SHP77 treated with DMSO at 0.1 percent for 48 hours (cell line): Measurements from ENCODE around the gene TMEM271.
"Not testable (repeated sequence)": the region's sequence is repeated elsewhere in the genome, so short reads cannot be mapped to it uniquely, and the experiment has no call there.

Experiments used
- DNase-seq: peaks from one replicate; lab custom pipeline; 2025; lab: John Stamatoyannopoulos, UW

TMEM271 gene

DNA sequence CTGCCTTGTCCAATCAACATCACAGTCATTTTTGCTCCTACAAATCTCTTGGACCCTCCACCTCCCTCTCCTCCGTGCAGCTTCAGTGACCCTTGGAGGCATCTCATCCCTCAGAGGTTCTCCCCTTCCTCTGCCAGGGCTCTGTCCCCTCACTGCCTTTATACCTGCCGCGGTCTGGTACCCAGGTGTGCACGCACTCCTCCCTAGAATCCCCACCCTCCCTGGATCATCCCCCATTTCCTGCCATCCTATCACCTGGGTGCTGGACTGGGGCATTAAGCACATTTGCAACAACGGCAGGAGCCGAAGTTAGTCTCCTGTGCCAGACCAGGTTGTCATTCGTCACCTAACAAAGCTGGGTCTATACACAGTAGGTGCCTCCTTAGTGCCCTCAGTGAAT is 10.1 kb downstream of the TMEM271 start:
- DNase-seq: no peak

DNA sequence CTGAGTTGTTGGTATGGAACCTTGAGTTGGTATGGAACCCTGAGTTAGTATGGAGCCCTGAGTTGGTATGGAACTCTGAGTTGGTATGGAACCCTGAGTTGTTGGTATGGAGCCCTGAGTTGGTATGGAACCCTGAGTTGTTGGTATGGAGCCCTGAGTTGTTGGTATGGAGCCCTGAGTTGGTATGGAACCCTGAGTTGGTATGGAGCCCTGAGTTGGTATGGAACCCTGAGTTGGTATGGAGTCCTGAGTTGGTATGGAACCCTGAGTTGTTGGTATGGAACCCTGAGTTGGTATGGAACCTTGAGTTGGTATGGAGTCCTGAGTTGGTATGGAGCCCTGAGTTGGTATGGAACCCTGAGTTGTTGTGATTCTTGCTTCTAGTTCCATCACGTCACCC is 10.5 kb downstream of the TMEM271 start:
- DNase-seq: not testable (repeated sequence)

DNA sequence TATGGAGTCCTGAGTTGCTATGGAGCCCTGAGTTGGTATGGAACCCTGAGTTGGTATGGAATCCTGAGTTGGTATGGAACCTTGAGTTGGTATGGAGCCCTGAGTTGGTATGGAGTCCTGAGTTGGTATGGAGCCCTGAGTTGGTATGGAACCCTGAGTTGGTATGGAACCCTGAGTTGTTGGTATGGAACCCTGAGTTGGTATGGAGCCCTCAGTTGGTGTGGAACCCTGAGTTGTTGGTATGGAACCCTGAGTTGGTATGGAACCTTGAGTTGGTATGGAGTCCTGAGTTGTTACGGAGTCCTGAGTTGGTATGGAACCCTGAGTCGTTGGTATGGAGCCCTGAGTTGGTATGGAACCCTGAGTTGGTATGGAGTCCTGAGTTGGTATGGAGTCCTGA is 13.6 kb downstream of the TMEM271 start:
- not testable (repeated sequence) for DNase-seq

DNA sequence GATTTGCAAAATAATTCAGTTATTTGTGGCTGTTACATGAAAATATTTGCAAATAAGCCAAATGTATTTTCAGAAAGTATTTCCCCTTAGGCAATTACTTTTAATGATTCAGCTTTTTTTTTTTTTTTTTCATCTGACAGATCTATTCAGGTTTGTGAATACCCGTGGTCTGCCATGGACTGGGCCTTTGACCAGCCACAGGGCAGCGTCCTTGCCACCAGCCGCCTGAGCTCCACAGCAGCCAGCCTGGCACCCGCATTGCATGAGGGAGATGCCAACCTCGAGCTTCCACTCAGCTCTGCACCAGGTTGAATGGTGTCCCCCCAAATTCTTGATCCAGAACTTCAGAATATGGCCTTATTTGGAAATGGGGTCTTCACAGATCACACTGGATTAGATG is 14.7 kb downstream of the TMEM271 start:
- DNase-seq: no peak

DNA sequence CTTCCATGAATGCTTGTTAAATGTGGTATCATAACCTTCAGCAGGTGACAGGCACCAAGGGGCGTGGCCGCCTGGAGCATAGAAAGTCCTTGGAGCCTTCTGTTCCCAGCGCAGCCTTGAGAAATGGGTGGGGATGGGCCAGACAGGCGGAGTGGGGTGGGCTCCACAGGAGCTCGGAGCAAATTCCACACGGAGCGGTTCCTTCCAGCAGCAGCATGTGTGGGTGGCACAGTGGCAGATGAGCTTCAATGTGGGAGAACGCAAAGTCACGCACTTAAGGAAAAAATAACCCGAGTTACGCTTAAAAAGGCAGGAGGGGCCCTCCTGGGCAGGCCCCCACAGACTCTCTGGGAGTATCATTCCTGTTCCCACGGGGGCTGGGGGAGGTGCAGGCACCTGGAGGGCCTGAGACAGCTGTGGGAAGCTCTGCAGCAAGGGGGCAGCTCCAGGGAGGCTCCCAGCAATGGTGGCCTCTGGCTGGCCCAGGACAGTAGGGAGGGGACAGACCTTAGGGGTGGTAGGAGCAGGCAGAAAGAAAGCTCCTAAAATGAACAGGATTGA is 15.3 kb downstream of the TMEM271 start:
- no peak for DNase-seq

DNA sequence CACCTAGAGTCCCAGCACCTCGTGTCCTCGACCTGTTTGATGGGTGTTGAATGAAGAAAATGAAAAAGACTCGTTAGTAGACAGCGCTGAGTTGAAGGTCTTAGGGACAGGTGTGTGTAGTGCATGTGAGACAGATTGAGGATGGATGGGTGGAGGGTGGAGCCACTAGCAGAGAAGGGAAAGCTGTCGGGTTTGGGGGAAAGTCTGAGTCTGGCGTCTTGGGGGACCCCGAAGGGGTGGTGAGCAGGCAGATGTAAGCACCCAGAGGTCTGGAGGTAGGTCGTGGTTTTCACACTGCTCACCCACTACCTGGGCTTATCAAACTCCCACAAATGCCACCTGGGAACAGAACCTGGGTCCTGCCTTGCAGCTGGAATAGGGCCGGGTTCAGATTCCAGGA is 16.0 kb downstream of the TMEM271 start:
- no peak for DNase-seq

DNA sequence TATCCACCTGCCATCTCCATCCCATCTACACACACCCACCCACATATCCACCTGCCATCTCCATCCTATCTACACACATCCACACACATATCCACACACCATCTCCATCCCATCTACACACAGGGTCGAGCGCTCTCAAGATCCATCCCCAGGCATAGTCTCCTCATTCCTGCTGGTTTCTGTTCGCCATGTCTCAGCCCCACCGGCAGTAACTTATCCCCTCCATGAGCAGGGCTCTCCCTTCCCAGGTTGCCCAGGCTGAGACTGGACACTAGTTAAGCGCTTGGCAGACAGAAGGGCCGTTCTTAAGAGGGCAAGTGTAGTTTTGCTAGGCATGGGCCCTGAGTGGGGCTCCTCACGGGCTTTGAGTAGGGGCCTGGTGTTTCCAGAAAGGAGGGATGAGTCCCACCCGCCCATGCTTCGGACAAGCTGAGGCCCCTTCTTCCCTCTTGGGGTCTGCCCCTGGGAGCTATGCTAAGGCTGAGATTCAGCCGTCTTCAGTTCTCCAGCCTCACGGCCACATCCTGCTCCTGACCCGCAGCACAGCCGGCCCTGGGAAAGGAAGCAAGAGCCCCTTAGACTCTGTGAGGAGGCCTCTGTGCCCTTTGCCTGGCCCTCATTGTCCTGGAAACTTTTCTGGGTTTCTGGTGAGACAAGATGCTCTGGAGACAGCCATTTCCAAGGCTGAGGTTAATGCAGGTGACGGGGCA is 20.4 kb downstream of the TMEM271 start:
- no peak for DNase-seq

DNA sequence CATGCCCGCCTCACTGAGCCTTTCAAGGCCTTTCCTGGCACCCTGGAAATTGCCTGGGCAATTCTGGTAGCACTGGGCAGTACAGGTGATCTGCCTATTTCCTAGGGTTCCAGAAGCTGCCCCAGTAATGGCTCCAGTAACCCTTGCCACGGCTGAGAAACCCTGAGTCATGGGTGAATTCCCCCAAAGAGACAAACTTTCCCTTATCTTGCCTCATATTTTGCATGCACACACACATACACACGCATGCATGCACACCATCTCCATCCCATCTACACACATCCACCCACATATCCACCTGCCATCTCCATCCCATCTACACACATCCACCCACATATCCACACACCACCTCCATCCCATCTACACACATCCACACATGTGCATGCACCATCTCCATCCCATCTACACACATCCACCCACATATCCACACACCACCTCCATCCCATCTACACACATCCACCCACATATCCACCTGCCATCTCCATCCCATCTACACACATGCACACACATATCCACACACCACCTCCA is 21.2 kb downstream of the TMEM271 start:
- DNase-seq: not testable (repeated sequence)

DNA sequence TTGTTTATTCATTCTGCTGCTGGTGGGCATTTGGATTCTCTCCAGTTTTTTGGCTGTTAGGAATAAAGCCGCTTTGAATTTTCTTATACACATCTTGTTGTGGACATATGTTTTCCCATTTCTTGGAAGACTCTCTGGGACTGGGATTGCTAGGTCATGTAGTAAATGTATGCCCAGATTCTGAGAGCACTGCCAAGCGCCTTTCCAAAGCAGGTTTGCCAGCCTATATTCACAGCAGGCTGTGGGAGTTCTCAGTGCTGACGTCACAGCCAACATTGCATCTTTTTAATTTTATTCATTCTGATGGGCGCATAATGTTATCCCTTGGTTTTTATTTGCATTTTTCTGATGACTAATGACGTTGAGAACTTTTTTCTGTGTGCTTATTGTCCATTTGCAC is 24.1 kb downstream of the TMEM271 start:
- DNase-seq: no peak

DNA sequence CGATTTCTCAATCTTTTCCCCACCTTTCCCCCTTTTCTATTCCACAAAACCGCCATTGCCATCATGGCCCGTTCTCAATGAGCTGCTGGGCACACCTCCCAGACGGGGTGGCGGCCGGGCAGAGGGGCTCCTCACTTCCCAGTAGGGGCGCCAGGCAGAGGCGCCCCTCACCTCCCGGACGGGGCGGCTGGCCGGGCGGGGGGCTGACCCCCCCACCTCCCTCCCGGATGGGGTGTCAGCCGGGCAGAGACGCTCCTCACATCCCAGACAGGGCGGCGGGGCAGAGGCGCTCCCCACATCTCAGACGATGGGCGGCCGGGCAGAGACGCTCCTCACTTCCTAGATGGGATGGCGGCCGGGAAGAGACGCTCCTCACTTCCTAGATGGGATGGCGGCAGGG is 25.8 kb downstream of the TMEM271 start:
- not testable (repeated sequence) for DNase-seq

DNA sequence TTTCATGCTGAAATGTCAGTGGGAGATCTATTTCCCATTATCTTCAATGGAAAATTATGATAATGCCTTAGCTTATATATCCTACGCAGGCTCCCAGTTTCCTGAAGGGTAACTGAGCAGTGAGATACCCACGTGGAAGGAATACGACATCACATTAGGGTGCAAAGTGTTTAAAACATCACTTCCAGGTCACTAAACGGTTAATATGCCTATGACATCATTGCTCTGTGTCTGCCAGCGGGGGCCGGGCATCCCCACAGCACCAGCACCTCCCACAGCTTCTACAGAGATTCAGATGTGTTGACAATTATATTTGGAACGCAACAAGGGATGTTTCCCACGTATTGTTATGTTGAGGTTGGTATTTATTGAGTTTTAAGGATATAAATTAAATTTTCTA is 27.1 kb downstream of the TMEM271 start:
- no peak for DNase-seq

DNA sequence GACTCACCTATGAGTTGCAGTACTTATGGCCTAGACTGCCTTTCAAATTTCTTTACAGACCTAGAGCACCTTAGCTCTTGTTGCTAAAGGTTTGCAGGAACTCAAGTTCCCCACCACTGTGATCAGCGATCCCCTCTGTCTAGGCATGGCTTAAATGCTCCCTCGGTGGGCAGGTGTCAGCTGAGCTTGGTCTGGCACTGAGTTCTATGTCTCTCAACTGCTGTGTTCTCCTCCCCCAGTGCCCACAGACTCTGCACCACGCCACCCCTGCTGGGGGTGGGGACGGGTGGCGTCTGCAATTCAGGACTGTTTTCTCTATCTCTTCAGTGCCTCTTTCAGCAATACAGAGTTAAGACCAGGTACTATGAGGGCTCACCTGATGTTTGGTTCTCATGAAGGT is 30.5 kb downstream of the TMEM271 start:
- DNase-seq: no peak

DNA sequence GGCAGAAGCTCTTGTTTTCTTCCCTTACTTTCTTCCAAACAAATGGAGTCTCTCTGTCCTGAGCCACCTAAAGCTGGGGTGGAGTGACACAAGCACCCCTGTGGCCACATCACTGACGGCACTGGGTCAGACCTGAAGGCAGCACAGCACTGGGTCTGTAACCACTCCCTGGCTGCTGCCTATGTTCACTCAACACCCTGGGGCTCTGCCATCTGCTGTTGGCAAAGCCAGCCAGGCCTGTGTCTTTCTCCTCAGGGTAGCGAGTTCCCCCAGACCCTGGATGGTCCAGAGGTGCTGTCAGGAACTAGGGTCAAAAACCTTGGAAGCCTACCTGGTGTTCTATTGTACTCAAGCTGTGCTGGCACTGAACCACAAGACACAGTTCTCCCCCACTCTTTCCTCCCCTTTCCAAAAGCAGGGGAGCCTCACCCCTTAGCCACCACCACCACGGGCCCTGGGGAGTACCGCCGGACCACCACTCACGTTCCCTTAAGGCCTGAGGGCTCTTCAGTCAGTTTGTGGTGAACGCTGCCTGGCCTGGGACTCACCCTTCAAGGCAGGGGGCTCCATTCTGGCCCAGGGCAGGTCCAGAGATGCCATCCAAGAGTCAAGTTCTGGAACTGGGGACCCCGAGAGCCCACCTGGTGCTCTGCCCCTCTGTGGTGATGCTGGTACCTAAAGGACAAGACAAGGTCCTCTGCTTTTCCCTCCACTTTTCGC is 31.5 kb downstream of the TMEM271 start:
- DNase-seq: no peak

DNA sequence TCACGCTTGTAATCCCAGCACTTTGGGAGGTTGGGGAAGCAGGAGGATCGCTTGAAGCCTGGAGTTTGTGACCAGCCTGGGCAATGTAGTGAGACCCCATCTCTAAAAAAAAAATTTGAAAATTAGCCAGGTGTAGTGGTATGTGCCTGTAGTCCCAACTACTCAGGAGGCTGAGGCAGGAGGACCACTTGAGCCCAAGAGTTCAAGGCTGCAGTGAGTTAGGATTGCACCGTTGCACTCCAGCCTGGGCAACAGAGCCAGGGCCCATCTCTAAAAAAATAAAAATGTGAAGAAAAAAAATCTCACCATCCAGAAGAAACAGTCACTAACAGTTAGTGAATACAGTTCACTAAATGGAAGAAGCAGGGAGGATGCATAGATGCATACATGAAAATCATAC is 34.8 kb downstream of the TMEM271 start:
- DNase-seq: no peak

DNA sequence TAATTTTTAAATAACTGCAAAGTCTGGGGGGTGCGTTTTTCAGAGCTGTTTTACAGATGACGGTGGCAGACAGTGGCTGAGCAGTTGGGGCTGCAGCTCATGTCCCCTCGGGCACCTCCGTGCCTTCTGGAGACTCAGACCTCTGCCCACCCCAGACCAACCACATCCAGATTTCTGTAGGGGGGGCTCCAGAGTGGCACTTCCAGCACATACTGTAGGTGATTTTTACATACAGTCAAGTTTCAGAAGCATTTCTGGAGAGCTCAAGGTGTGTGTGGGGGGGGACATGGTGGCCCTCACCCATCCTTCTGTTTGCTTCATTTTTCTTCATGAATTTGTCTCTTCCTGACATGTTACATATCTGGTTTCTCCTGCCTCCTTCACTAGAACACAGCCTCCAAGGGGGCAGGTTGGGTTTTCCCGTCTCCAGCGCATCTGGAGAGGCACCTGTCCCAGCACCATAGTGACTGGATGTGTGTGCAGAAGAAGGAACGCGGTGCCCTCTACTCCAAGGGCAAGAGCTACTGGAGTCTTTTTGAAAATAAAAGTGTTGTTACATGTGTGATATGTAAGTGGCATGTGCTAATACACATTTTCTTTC is 37.5 kb downstream of the TMEM271 start:
- DNase-seq: no peak

DNA sequence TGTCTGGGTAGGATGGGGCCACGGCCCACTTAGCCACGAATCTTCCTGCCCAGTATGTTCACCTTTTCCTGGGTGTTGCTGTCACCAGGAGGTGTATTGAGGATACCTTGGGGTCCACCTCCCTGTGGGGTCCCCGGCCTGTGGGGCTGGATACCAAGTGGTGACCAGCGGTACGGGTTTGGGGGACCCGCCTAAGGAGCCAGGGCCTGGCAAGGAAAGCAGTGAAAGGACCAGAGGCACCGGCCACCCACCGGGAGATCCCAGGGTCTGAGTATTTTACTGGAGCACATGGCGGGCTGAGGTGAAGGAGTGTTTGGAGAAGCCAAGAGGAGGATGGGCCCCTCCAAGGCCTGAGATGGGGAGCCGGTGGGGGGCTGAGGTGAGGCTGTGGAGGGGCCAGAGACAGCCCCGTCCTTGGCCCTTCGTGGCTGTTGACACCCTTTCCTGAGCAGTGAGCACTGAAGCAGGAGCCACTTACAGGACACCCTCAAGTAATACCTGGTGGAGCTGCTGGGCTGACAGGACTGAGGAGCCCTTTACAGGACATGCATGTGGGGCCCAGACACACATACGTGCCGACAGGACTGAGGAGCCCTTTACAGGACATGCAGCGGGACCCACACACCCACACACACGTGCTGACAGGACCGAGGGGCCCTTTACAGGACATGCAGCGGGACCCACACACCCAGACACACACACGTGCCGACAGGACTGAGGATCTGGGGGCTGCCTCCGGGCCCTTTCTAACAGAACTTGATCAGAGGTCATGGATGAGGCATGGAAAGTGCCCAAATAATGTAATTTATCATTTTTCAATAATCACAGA is 38.4 kb downstream of the TMEM271 start:
- DNase-seq: no peak

DNA sequence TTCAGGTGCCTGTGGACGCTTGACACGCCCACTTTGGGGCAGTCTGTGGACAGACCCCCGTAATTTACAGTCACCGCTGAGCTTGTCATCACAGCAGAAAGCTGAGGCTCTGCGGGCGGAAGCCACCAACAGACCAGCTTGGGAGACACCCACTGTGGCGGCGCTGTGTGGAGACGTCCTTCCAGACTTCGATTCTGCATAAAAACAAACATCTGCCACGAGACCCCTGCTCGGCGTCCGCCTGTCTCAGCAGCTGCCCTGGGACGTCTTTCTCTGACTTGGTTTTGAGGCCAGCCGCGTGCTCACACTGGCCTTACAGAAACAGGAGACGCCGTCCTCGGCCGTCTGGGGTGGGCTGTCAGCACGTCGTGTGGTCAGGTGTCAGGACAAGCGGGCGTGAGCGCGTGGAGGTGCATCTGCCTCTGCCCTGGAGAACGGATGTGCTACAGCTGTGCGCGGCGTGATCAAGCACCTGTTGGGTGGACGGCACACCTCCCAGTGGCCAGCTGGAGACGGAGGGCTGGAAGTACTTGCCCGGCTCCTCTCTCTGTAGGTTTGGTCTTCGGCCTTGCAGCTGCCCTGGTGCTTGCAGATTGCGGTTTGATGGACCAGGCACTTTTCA is 39.6 kb downstream of the TMEM271 start:
- no peak for DNase-seq

DNA sequence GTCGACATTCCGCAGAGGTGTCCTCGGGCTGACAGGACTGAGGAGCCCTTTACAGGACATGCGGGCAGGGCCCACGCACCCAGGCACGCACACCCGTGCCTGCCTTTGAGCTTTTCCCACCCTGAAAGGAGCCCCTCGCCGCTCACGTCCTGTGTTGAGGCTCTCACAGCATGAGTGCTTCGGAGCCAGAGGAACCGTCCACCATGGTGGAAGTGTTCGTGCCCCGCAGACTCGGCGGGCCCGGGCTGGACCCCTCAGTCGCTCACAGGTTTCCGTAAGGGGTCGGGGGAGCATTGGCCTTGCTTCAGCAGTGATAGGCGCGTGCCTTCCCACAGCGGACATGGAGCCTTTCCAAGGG is 40.2 kb downstream of the TMEM271 start:
- no peak for DNase-seq

DNA sequence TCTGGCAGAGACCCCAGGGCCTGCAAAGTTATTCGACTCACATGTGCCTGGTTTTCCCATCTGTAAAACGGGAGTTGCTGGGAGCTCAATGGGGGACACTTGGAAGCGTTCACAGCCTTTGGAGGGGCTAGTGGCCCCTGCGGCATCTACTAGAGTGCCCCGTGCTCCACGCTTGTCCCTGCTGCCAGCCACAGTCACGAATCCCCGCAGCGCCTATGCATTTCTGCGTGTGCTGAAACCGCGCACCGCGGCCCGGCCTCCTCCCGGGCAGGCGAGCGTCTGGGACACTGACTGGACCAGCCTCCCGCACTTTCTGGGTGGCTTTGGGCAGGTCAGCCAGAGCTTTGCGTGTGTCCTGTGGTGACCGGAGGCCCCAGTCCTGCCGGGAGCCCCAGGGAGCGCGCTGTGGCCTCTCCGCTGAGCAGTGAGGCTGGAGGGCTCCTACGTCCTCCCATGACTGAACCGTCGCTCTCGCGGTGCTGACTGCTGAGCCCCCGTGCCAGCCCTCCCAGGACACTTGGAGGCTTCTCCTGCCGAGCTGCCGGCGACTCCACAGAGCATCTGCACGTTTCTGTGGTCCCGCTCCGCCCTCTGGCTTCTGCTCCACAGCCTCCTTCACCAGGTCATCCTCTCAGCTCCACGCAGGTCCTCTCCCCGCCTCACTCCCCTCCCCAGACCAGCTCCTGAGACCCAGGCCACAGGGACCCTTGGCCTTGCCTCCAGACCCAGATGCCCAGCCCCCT is 40.7 kb downstream of the TMEM271 start:
- no peak for DNase-seq

DNA sequence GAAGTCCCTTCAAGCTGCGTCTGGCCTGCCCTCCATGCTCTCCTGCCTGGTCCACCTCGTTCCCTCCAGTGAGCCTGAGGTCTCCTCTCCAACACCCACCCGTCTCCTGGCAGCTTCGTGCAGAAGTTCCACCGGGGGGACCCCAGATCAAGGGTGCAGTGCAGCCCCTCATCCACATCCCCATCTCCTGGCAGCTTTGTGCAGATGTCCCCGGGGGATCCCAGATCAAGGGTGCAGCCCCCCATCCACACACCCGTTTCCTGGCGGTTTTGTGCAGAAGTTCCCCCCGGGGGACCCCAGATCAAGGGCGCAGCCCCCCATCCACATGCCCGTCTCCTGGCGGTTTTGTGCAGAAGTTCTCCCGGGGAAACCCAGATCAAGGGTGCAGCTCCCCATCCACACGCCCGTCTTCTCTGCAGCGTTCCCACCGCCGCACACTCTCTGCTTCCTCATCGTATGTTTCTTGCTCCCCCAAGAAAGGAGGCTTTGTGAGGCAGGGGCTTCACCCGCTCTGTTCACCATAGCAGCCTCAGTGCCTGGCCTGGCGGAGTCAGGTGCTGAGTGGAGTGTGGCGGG is 41.4 kb downstream of the TMEM271 start:
- DNase-seq: no peak
